ENCODE results near the gene OAS2.
"Not testable (repeated sequence)": the region's sequence is repeated elsewhere in the genome, so short reads cannot be mapped to it uniquely, and the experiment has no call there.

OAS2 gene

DNA sequence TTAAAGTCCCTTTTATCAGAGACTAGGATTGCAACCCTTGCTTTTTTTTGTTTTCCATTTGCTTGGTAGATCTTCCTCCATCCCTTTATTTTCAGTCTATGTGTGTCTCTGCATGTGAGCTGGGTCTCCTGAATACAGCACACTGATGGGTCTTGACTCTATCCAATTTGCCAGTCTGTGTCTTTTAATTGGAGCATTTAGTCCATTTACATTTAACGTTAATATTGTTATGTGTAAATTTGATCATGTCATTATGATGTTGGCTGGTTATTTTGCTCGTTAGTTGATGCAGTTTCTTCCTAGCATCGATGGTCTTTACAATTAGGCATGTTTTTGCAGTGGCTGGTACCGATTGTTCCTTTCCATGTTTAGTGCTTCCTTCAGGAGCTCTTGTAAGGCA lies 21.2 kb upstream of the OAS2 start:
- DNase-seq (ENCODE audit: low read depth), result not testable (repeated sequence)

DNA sequence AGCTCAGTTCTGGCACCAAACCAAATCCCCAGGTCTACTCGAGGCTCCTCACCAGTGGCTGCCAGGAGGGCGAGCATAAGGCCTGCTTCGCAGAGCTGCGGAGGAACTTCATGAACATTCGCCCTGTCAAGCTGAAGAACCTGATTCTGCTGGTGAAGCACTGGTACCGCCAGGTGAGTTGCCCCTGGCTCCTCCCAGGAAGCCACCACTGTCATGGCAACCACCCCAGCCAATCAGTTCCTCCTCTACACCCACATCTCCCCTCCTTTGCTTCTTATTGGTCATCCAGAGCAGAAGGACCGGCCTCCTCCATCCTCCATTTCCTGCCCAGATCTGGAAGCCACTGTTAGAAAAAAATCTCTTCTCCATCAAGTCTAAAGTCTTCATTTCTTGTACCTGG lies 17.2 kb upstream of the OAS2 start:
- DNase-seq (ENCODE audit: low read depth), result no peak

DNA sequence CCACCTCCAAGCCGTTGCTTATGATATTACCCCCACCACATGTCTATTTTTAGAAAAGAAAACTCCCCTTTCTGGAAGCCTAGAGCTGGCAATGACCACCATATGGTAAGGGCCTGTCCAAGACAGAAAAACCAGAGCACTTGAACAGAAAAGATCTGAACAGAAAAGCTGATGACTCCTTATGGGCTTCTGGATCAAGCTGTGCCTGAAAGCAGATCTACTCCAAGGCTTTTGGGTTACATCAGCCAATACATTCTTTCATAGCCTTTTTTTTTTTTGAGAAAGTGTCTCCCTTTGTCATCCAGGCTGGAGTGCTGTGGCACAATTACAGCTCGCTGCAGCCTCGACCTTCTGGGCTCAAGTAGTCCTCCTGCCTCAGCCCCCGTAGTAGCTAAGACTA lies 16.8 kb upstream of the OAS2 start:
- no peak for DNase-seq (ENCODE audit: low read depth)

DNA sequence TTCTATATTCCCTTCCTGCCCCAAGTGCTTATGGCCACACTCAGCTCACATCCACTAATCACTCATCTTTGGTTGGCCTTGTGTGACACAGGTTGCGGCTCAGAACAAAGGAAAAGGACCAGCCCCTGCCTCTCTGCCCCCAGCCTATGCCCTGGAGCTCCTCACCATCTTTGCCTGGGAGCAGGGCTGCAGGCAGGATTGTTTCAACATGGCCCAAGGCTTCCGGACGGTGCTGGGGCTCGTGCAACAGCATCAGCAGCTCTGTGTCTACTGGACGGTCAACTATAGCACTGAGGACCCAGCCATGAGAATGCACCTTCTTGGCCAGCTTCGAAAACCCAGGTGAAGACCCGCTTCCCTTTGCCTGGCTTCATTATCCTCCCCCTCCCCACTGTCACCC lies 15.8 kb upstream of the OAS2 start:
- DNase-seq (ENCODE audit: low read depth), result no peak

DNA sequence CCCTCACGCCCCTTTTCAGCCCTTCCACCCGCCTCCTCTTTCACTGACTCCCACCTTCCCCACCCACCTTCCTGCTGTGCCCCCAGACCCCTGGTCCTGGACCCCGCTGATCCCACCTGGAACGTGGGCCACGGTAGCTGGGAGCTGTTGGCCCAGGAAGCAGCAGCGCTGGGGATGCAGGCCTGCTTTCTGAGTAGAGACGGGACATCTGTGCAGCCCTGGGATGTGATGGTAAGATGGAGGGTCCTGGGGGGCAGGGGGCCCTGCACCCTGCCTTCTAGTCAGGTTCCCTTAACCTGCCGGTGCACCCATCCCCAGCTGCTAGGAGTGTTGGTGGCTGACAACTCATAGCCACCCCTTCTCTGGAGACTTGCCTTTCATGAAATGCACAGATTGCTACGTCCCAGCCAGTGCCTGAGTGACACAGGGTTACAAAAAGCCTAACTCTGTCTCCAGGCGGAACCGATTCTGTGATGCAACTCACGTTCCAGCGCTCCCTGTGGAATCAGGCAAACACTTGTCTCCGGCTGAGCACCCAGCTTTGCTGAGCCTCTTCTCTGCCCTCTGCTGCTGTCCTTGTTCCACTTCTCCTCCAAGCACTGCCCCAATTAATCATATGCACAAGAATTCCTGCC lies 15.0 kb upstream of the OAS2 start:
- no peak for DNase-seq (ENCODE audit: low read depth)

DNA sequence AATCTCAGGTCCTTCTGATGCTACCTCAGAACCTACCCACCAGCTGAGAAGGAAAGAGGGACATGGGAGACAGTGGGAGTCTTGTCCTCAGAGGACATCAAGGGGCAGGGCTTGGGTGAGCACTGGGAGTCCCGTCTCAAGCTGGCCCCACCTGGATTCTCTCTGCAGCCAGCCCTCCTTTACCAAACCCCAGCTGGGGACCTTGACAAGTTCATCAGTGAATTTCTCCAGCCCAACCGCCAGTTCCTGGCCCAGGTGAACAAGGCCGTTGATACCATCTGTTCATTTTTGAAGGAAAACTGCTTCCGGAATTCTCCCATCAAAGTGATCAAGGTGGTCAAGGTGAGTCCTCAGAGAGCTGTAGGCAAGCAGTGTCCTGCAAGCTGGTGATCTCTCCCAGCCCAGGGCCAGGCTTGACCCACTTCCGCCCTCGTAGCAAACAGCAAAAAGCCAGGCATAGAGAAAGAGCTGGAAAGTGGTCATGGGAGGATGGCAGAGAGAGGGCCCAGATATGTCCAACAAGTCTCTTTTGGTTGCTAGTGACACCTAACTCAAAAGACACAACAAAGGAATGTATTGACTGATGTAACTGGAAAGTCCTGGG lies 14.2 kb upstream of the OAS2 start:
- DNase-seq (ENCODE audit: low read depth), result no peak

DNA sequence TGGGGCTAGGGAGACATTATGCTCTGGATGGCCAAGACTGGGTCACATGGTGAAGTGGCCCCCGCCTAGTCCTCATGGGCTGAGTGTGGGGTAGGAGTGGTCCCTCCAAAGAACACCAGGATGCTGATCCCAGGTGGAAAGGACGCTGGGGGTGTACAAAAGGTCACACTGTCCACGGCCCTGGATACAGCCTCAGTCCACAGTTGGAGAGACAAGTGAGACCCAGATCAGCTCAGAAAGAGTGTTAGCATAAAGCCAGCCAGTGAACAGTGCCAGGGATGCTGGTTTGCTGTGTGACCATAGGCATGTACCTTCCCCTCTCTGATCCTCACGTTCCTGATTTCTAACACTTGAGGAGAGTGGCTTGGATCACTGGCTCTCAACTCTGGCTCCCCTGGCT lies 13.4 kb upstream of the OAS2 start:
- no peak for DNase-seq (ENCODE audit: low read depth)

- DNase-seq (ENCODE audit: low read depth), result no peak
These were observed 12.7 kb upstream of the OAS2 start for GRCh38 chr12:112965643-112966042.

- DNase-seq (ENCODE audit: low read depth), result no peak
These were observed 11.0 kb upstream of the OAS2 start for GRCh38 chr12:112967306-112967705.

DNA sequence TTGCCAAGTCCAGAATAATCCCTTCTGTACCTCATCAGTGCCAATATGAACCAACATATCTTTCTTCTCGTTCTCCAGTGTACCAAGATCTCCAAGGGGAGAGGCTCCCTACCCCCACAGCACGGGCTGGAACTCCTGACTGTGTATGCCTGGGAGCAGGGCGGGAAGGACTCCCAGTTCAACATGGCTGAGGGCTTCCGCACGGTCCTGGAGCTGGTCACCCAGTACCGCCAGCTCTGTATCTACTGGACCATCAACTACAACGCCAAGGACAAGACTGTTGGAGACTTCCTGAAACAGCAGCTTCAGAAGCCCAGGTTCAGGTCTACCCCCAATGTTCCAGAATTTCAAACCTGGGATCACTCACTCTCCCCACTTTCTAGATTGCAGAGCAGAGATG lies 10.5 kb upstream of the OAS2 start:
- no peak for DNase-seq (ENCODE audit: low read depth)

- DNase-seq (ENCODE audit: low read depth), result no peak
These were observed 8.6 kb upstream of the OAS2 start for GRCh38 chr12:112969547-112970306.

DNA sequence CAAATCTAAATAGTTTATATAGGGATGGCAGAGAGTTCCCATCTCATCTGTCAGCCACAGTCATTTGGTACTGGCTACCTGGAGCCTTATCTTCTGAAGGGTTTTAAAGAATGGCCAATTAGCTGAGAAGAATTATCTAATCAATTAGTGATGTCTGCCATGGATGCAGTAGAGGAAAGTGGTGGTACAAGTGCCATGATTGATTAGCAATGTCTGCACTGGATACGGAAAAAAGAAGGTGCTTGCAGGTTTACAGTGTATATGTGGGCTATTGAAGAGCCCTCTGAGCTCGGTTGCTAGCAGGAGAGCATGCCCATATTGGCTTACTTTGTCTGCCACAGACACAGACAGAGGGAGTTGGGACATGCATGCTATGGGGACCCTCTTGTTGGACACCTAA lies 7.9 kb upstream of the OAS2 start:
- DNase-seq (ENCODE audit: low read depth), result no peak

DNA sequence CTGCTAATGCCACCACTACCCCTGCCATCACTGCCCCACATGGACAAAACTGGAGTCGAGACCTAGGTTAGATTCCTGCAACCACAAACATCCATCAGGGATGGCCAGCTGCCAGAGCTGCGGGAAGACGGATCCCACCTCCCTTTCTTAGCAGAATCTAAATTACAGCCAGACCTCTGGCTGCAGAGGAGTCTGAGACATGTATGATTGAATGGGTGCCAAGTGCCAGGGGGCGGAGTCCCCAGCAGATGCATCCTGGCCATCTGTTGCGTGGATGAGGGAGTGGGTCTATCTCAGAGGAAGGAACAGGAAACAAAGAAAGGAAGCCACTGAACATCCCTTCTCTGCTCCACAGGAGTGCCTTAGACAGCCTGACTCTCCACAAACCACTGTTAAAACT lies 7.1 kb upstream of the OAS2 start:
- no peak for DNase-seq (ENCODE audit: low read depth)

GRCh38 chr12:112973011-112973735 lies 5.1 kb upstream of the OAS2 start:
- no peak for DNase-seq (ENCODE audit: low read depth)

GRCh38 chr12:112973818-112974231 lies 4.5 kb upstream of the OAS2 start:
- DNase-seq (ENCODE audit: low read depth), result no peak

- DNase-seq (ENCODE audit: low read depth), result no peak
These were observed 3.4 kb upstream of the OAS2 start for GRCh38 chr12:112974904-112975303.

DNA sequence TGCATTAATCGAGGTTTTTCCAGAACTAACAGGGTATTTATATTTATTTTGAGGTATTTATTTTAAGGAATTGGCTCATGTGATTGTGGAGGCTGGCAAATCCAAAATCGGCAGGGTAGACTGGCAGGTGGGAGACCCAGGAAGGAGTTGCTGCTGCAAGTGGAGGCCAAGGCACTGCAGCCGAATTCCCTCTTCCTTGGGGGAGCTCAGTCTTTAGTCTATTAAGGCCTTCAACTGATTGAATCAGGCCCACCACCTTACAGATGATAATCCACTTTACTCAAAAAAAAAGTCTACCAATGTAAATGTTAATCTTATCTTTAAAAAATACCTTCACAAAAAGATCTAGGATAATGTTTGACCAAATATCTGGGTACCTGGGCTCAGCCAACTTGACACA lies 1.2 kb upstream of the OAS2 start:
- no peak for DNase-seq (ENCODE audit: low read depth)

DNA sequence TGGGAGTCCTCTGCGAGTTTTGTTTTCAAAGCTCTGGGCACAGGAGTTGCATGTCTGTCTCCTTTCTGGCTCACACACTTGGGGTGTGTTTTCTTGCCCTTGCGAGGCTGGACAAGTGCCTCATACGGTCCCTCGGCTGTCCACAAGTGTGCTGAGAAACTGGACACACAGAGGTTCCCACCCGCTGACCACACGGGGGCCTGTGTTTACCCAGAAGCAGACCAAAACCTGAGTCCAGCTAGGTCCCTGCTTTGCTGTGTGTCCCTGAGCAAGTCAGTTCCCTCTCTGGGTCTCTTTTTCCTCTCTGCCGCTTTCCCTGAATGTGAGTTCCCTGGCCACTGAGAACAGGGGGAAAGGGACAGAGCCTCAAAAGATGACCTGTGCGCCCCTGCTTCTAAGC lies 678 bp upstream of the OAS2 start:
- DNase-seq (ENCODE audit: low read depth), result no peak

- DNase-seq (ENCODE audit: low read depth), result no peak
These were observed 842 bp downstream of the OAS2 start for GRCh38 chr12:112979041-112979680.

GRCh38 chr12:112980491-112981158 lies 2.3 kb downstream of the OAS2 start:
- DNase-seq (ENCODE audit: low read depth), result no peak

DNA sequence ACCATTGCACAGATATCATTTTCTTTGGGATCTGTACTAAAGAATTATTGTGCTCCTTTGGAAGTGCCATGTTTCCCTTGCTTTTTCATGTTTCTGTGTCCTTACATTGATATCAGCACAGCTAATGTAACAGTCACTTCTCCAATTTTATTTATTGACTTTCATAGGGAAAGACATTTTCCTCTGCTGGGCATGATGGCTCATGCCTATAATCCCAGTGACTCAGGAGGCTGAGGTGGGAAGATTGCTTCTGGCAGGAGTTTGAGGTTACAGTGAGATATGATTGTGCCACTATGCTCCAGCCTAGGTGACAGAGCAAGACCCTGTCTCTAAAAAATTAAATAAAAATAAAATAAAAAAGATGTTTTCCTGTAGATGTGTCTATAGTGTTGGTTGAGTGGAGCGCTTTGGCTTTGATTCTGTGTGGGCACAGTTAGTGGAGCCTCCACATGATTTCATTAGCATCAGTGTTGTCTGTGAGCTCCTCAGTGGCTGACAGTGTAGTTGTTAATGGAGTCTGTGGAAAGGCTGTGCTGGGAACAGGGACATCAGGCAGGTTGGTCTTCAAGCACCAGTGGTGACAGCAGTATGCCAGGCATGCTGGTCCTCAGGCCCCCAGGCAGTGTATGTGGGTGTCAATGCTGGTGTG lies 7.4 kb downstream of the OAS2 start:
- DNase-seq (ENCODE audit: low read depth), result no peak
